Panc1 (cell line): ENCODE data around the gene SSR4. TPM values are rescaled to one million over a fixed set of nuclear protein-coding genes. Genes with fewer than 3 reads are reported as not detected.

ENCODE experiments used
- ATAC-seq: fragments of 200-7000 bp; cut with Tn5 transposase; 2 replicates; pipeline ENCODE4 v1.9.1; 2020; ENCODE audit warnings: mild to moderate bottlenecking, moderate library complexity
- BruUV-seq: library from RNA; stranded (reverse); fragments of 400-500 nt; replicated peaks from 2 replicates; lab custom pipeline; 2021; lab: Mats Ljungman, UMichigan
- CTCF ChIA-PET: fragments of 300-600 bp; sonication (Branson Sonifier 250); formaldehyde crosslinking; loops from one replicate; lab custom pipeline; 2022; ENCODE audit warnings: antibody characterized with exemption; lab: Charles Lee
- POLR2A ChIA-PET: fragments of 300-600 bp; sonication (Branson Sonifier 250); formaldehyde crosslinking; loops from one replicate; lab custom pipeline; 2022; ENCODE audit warnings: antibody characterized with exemption; lab: Charles Lee
- DNase-seq: peaks from one replicate; pipeline ENCODE4 v3.0.0-alpha.2; 2010; ENCODE audit warnings: low read depth, low spot score
- H3K27ac ChIP-seq: 2 replicates; pipeline ENCODE4 v1.5.1; 2011; ENCODE audit warnings: mild to moderate bottlenecking, low read length, inconsistent platforms
- H3K27me3 ChIP-seq: fragments of 200-500 bp; sonication (Bioruptor generic); 2 replicates; pipeline ENCODE4 v1.6.0; 2014; ENCODE audit warnings: low read length, inconsistent platforms; ENCODE audit not compliant: control insufficient read depth, insufficient read depth
- H3K36me3 ChIP-seq: fragments of 200-500 bp; sonication (Bioruptor generic); 2 replicates; pipeline ENCODE4 v1.5.1; 2014; ENCODE audit warnings: inconsistent platforms, mild to moderate bottlenecking, low read length, moderate library complexity; ENCODE audit not compliant: control insufficient read depth, insufficient read depth
- H3K4me1 ChIP-seq: 2 replicates; pipeline ENCODE4 v1.5.1; 2011; ENCODE audit warnings: inconsistent platforms, mild to moderate bottlenecking, low read length, moderate library complexity; ENCODE audit not compliant: control insufficient read depth, insufficient read depth
- H3K4me3 ChIP-seq, 2 experiments: 2 replicates each; pipeline ENCODE4 v1.5.1; 2011 to 2012; ENCODE audit warnings: low read depth in 2 of 2, low read length in 2 of 2, mild to moderate bottlenecking in 2 of 2, inconsistent platforms in 1 of 2, moderate library complexity in 1 of 2
- H3K9me3 ChIP-seq: fragments of 200-500 bp; sonication (Bioruptor generic); 2 replicates; pipeline ENCODE4 v1.5.1; 2014; ENCODE audit warnings: low read depth, mild to moderate bottlenecking, inconsistent platforms, low read length, moderate library complexity; ENCODE audit not compliant: control insufficient read depth, insufficient read depth
- CTCF ChIP-seq: fragments of 450-650 bp; IDR thresholded peaks from 2 replicates; pipeline ENCODE4 v1.5.1; 2017; ENCODE audit warnings: mild to moderate bottlenecking
- POLR2AphosphoS5 ChIP-seq: IDR thresholded peaks from 2 replicates; pipeline ENCODE4 v1.6.1; 2012; ENCODE audit warnings: mild to moderate bottlenecking, low read depth, low read length, moderate library complexity
- REST ChIP-seq, 2 experiments: IDR thresholded peaks; 2 replicates each; pipeline ENCODE4 v1.6.1; 2011 to 2012; ENCODE audit warnings: low read depth in 2 of 2, control low read depth in 1 of 2, low read length in 1 of 2, mild to moderate bottlenecking in 1 of 2, moderate library complexity in 1 of 2; ENCODE audit not compliant: insufficient read depth in 1 of 2
- SIN3A ChIP-seq: IDR thresholded peaks from 2 replicates; pipeline ENCODE4 v1.6.1; 2012; ENCODE audit warnings: low read depth, mild to moderate bottlenecking, low read length, moderate library complexity, borderline replicate concordance; ENCODE audit not compliant: insufficient read depth
- TCF7L2 ChIP-seq: IDR thresholded peaks from 2 replicates; pipeline ENCODE4 v1.6.1; 2011; ENCODE audit warnings: mild to moderate bottlenecking, low read depth, low read length, inconsistent platforms
- in situ Hi-C: cut with HindIII; loops from 2 replicates; pipeline ENCODE4 v1.10.0; 2016; ENCODE audit warnings: low sequenced_read_pairs, low pct_unique_long_range_greater_than_20kb
- intact Hi-C: fragments of 100-400 bp; cut with micrococcal nuclease; formaldehyde crosslinking; loops from one replicate; pipeline ENCODE4 v1.10.0; 2022; ENCODE audit not compliant: unreplicated experiment
- total RNA-seq: library from RNA; stranded (reverse); gene quantifications from one replicate; pipeline ENCODE4 v1.2.1, GENCODE V29; 2021; ENCODE audit not compliant: unreplicated experiment

SSR4 gene
- total RNA-seq, 1 experiment from 2014 or later: 504 TPM

GRCh38 chrX:153845195-153845594 is 50.7 kb downstream of the SSR4 start:
- no peak overlapping the region for H3K27ac ChIP-seq
- TF ChIP-seq CTCF: no peak
- TF ChIP-seq SIN3A: no peak
- no peak for TF ChIP-seq REST (IDR thresholded peaks at IDR 0.05; ENCODE audit: insufficient read depth in 1 of 2, low read depth in 2 of 2, low read length in 1 of 2)
- no peak for TF ChIP-seq TCF7L2
- no peak for TF ChIP-seq POLR2AphosphoS5
- POLR2A ChIA-PET: no interaction called here
- no peaks in the 10 kb centered on the region for H3K36me3 ChIP-seq
- H3K4me1 ChIP-seq: no peaks in the 10 kb centered on the region
- no peak overlapping the region for H3K4me3 ChIP-seq
- in situ Hi-C loops (no loop called here), intact Hi-C loops (no loop called here)
- BruUV-seq: no TSS peak
- peaks cover 5% of the 10 kb centered on the region; the same call in 1 of the 2 replicates for H3K27me3 ChIP-seq
- CTCF ChIA-PET: no interaction called here
- DNase-seq (no peak), ATAC-seq (no peak)
- no peaks in the 10 kb centered on the region for H3K9me3 ChIP-seq

DNA sequence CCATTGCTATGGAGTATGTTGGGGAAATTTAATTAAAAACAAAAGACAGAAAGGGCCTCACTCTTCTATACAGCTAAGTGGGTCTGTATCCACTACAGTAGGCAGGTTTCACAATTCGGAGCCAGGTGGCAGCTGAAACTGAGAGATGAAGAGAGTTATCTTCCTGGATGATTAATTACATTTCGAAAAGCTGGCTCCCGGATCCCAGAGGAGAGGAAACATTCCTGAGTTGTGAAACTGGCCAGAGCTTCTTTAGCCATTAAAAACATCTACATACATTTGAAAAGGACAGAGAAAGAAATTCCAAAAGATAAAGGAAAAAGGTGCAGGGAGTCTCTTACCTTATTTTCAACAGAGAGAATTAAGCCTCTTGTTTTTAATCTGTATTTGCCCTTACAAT is 51.4 kb downstream of the SSR4 start:
- no peak for ATAC-seq
- DNase-seq: no peak
- H3K4me3 ChIP-seq: no peak overlapping the region
- in situ Hi-C loops (no loop called here), intact Hi-C loops (no loop called here)
- POLR2A ChIA-PET: no interaction called here
- peaks cover 5% of the 10 kb centered on the region; the same call in 1 of the 2 replicates for H3K27me3 ChIP-seq
- no peaks in the 10 kb centered on the region for H3K4me1 ChIP-seq
- H3K9me3 ChIP-seq: no peaks in the 10 kb centered on the region
- TF ChIP-seq SIN3A (no peak), CTCF (no peak), REST (IDR thresholded peaks at IDR 0.05; ENCODE audit: insufficient read depth in 1 of 2, low read depth in 2 of 2, low read length in 1 of 2) (no peak), TCF7L2 (no peak), POLR2AphosphoS5 (no peak)
- H3K36me3 ChIP-seq: no peaks in the 10 kb centered on the region
- no peak overlapping the region for H3K27ac ChIP-seq
- CTCF ChIA-PET: interaction anchor here (0.6 kb wide), 1 partner anchor 8 kb away, joined by 3 read pairs; no protein-coding TSS in a partner anchor
- no TSS peak for BruUV-seq

Other genes starting within 250 kb of the SSR4 start
- gene CCNQ, start 195.5 kb upstream of the SSR4 start, total RNA-seq: 42.1 TPM
- 7.1 TPM for gene DUSP9, start 147.5 kb upstream of the SSR4 start, total RNA-seq
- gene PNCK, start 120.9 kb upstream of the SSR4 start, total RNA-seq: 2.3 TPM
- gene SLC6A8, start 106.7 kb upstream of the SSR4 start, total RNA-seq: 125 TPM
- 432 TPM for gene BCAP31, start 70.3 kb upstream of the SSR4 start, total RNA-seq
- gene ABCD1, start 69.8 kb upstream of the SSR4 start, total RNA-seq: 86.6 TPM
- gene PLXNB3, start 30.4 kb upstream of the SSR4 start, total RNA-seq: 14.3 TPM
- 1.6 TPM for gene SRPK3, start 13.6 kb upstream of the SSR4 start, total RNA-seq
- gene IDH3G, start 293 bp upstream of the SSR4 start, total RNA-seq: 89.4 TPM
- gene PDZD4, start 35.9 kb downstream of the SSR4 start, total RNA-seq: 37.2 TPM
- gene L1CAM, start 91.5 kb downstream of the SSR4 start, total RNA-seq: 819 TPM
- 10.6 TPM for gene AVPR2, start 110.0 kb downstream of the SSR4 start, total RNA-seq
- gene ARHGAP4, start 131.6 kb downstream of the SSR4 start, total RNA-seq: 225 TPM
- gene NAA10, start 140.4 kb downstream of the SSR4 start, total RNA-seq: 246 TPM
- 0.62 TPM for gene RENBP, start 150.0 kb downstream of the SSR4 start, total RNA-seq
- 113 TPM for gene HCFC1, start 177.2 kb downstream of the SSR4 start, total RNA-seq
- 15.7 TPM for gene TMEM187, start 178.1 kb downstream of the SSR4 start, total RNA-seq
- gene IRAK1, start 225.2 kb downstream of the SSR4 start, total RNA-seq: 432 TPM